Sigmoid colon (tissue), 7 donors: ENCODE results near the gene RTN3. TPM values are rescaled to one million over a fixed set of nuclear protein-coding genes. Genes with fewer than 3 reads are reported as not detected.
A peak's percentile ranks its signal among the peaks of the same experiment; 100 is the strongest.
"Not testable (repeated sequence)": the region's sequence is repeated elsewhere in the genome, so short reads cannot be mapped to it uniquely, and the experiment has no call there.

Source experiments
- DNase-seq: peaks from one replicate; pipeline ENCODE4 v3.0.0-alpha.2; 2019
- H3K27ac ChIP-seq, 4 donors: fragments of 200-600 bp; sonication (generic); one replicate each; pipeline ENCODE4 v1.5.1; 2016 to 2019; ENCODE audit warnings: mild to moderate bottlenecking in 1 of 4
- H3K27me3 ChIP-seq, 3 donors: fragments of 200-600 bp; sonication (generic); one replicate each; pipeline ENCODE4 v1.5.1; 2019; ENCODE audit warnings: mild to moderate bottlenecking in 1 of 3
- H3K36me3 ChIP-seq, 4 donors: fragments of 200-600 bp; sonication (generic); one replicate each; pipeline ENCODE4 v1.5.1; 2016 to 2019
- H3K4me1 ChIP-seq, 4 donors: fragments of 200-600 bp; sonication (generic); one replicate each; pipeline ENCODE4 v1.5.1; 2017 to 2019
- H3K4me3 ChIP-seq, 4 donors: fragments of 200-600 bp; sonication (generic); one replicate each; pipeline ENCODE4 v1.5.1; 2017 to 2019; ENCODE audit warnings: mild to moderate bottlenecking in 2 of 4, moderate library complexity in 1 of 4
- H3K9me3 ChIP-seq, 4 donors: fragments of 200-600 bp in 3 of 4; sonication (generic) in 3 of 4; one replicate each; pipeline versions ENCODE4 v1.5.1 to v1.6.1; 2013 to 2019
- CTCF ChIP-seq, 4 experiments: fragments of 450-650 bp in 3 of 4; fragments of 200-600 bp in 1 of 4; IDR thresholded peaks; one replicate each; pipeline ENCODE4 v1.5.1; 2016 to 2019; ENCODE audit warnings: antibody characterized with exemption in 4 of 4, mild to moderate bottlenecking in 3 of 4, moderate library complexity in 2 of 4
- EP300 ChIP-seq, 4 donors: sonication (generic); formaldehyde crosslinking; IDR thresholded peaks; one replicate each; pipeline ENCODE4 v1.6.1; 2017; ENCODE audit warnings: antibody characterized with exemption in 4 of 4
- POLR2A ChIP-seq, 2 donors: fragments of 450-650 bp; IDR thresholded peaks; one replicate each; pipeline ENCODE4 v1.6.1; 2016; ENCODE audit warnings: antibody characterized with exemption in 2 of 2, mild to moderate bottlenecking in 2 of 2, moderate library complexity in 2 of 2
- POLR2AphosphoS5 ChIP-seq, 4 donors: sonication (generic); formaldehyde crosslinking; IDR thresholded peaks; one replicate each; pipeline ENCODE4 v1.6.1; 2017; ENCODE audit warnings: antibody characterized with exemption in 4 of 4
- WGBS, 2 donors: extraction: QIAGEN DNeasy Blood & Tissue Kit; methylation state at CpG; one replicate each; pipeline ENCODE4 v1.1.7; 2013; 5-methylcytosine and 5-hydroxymethylcytosine counted together
- intact Hi-C: fragments of 100-400 bp; cut with DNase I; formaldehyde crosslinking; loops from one replicate; pipeline ENCODE4 v1.15.1; 2023
- polyA plus RNA-seq, 3 donors: library from polyadenylated mRNA; stranded (reverse); fragments of 200-250 nt; gene quantifications; one replicate each; pipeline ENCODE4 v1.2.3, GENCODE V29; 2013
- total RNA-seq, 4 donors: library from RNA; depleted of rRNA; stranded (reverse); fragments of >200 nt; gene quantifications; one replicate each; pipeline ENCODE4 v1.1.0, GENCODE V29; 2016
- donor health status: healthy with polysubstance abuse.
- donor health status: Bipolar disorder and iron deficiency.
- donor health status: healthy.

RTN3 gene
- 100 to 1,000 TPM in 1 of 4 donors, 10 to 100 TPM in 3; 61.1 to 105 (median 93.9) TPM for total RNA-seq
- 10 to 100 TPM; 24.6 to 91.3 (median 25.2) TPM for polyA plus RNA-seq

- WGBS, 2 donors: 0% methylated on average over 74 of the region's 74 CpGs
- TF ChIP-seq POLR2AphosphoS5 (IDR thresholded peaks at IDR 0.05): peak; percentile 98 to 99 (median 98)
- TF ChIP-seq POLR2A (IDR thresholded peaks at IDR 0.05): peak; percentile 96 to 97
- TF ChIP-seq CTCF (IDR thresholded peaks at IDR 0.05): no peak
- TF ChIP-seq EP300 (IDR thresholded peaks at IDR 0.05): peak in 1 of 4 donors; percentile 34
- peak within 1 kb of the TSS; percentile 94 to 97 (median 97) for H3K27ac ChIP-seq
- no peaks in the 10 kb centered on the region for H3K36me3 ChIP-seq
- peak; percentile 98 for DNase-seq
- H3K4me3 ChIP-seq: peak within 1 kb of the TSS; percentile 79 to 98 (median 87)
- H3K9me3 ChIP-seq: no peaks in the 10 kb centered on the region
- intact Hi-C loops: loop anchor here (1.0 kb wide), 1 partner anchor 10 kb away; the partner anchor contains the start of gene ATL3
- no peaks in the 10 kb centered on the region for H3K27me3 ChIP-seq
- H3K4me1 ChIP-seq: peaks cover 0 to 43% (median 36%) of the 10 kb centered on the region in 4 donors
These were observed at the start of gene RTN3 for GRCh38 chr11:63681321-63682065. TSS of gene RTN3 (plus strand) at chr11:63681500. CDS start at chr11:63681637, 137 bp downstream.

GRCh38 chr11:63635762-63636465 lies 45.4 kb upstream of the RTN3 start:
- WGBS, 2 donors: 65 to 68% methylated on average over 10 of the region's 10 CpGs
- H3K9me3 ChIP-seq: no peaks in the 10 kb centered on the region
- DNase-seq: peak; percentile 74
- H3K4me3 ChIP-seq: no peak overlapping the region
- intact Hi-C loops: loop anchor here (1.0 kb wide), 1 partner anchor 158 kb away; no protein-coding TSS in a partner anchor
- H3K27me3 ChIP-seq: no peaks in the 10 kb centered on the region
- TF ChIP-seq CTCF (IDR thresholded peaks at IDR 0.05) (peak; percentile 62 to 82 (median 74)), EP300 (IDR thresholded peaks at IDR 0.05) (no peak)
- H3K36me3 ChIP-seq: peaks cover 0 to 72% (median 26%) of the 10 kb centered on the region in 4 donors
- no peak overlapping the region for H3K27ac ChIP-seq
- no peaks in the 10 kb centered on the region for H3K4me1 ChIP-seq

GRCh38 chr11:63638436-63638835 lies 42.9 kb upstream of the RTN3 start:
- DNase-seq, H3K27ac ChIP-seq, H3K27me3 ChIP-seq, intact Hi-C loops, H3K4me3 ChIP-seq, H3K9me3 ChIP-seq, H3K4me1 ChIP-seq: not testable (repeated sequence)
- 96 to 99% methylated on average over 8 of the region's 8 CpGs for WGBS, 2 donors
- peaks cover 8 to 71% (median 30%) of the 10 kb centered on the region in 4 donors for H3K36me3 ChIP-seq

GRCh38 chr11:63639199-63639832 lies 42.0 kb upstream of the RTN3 start:
- TF ChIP-seq POLR2A (IDR thresholded peaks at IDR 0.05) (no peak), EP300 (IDR thresholded peaks at IDR 0.05) (no peak), POLR2AphosphoS5 (IDR thresholded peaks at IDR 0.05) (no peak), CTCF (IDR thresholded peaks at IDR 0.05) (peak in 3 of 4 experiments; percentile 30 to 50 (median 31))
- no peaks in the 10 kb centered on the region for H3K9me3 ChIP-seq
- H3K36me3 ChIP-seq: peaks cover 12 to 71% (median 31%) of the 10 kb centered on the region in 4 donors
- DNase-seq: no peak
- no peak overlapping the region for H3K4me3 ChIP-seq
- 66 to 90% methylated on average over 3 of the region's 3 CpGs for WGBS, 2 donors
- H3K27me3 ChIP-seq: no peaks in the 10 kb centered on the region
- no peak overlapping the region for H3K27ac ChIP-seq
- peaks cover 0 to 6% (median 0%) of the 10 kb centered on the region in 4 donors for H3K4me1 ChIP-seq
- intact Hi-C loops: no loop called here

- Histone ChIP-seq H3K4me1 (peaks cover 0 to 6% (median 0%) of the 10 kb centered on the region in 4 donors), H3K9me3 (no peaks in the 10 kb centered on the region), H3K27me3 (no peaks in the 10 kb centered on the region), H3K36me3 (peaks cover 9 to 73% (median 32%) of the 10 kb centered on the region in 4 donors), H3K4me3 (no peak overlapping the region), H3K27ac (no peak overlapping the region)
- intact Hi-C loops: loop anchor here (2.0 kb wide), 1 partner anchor 97 kb away; no protein-coding TSS in a partner anchor
- TF ChIP-seq POLR2A (IDR thresholded peaks at IDR 0.05) (no peak), EP300 (IDR thresholded peaks at IDR 0.05) (no peak), CTCF (IDR thresholded peaks at IDR 0.05) (peak in 1 of 4 experiments; percentile 11), POLR2AphosphoS5 (IDR thresholded peaks at IDR 0.05) (no peak)
- DNase-seq: no peak
These were observed 39.6 kb upstream of the RTN3 start for GRCh38 chr11:63641727-63642126.
